T-helper 22 cell (primary cell): ENCODE results near the gene PLPP2.

Source experiments
- DNase-seq: peaks from one replicate; pipeline ENCODE4 v3.0.0-alpha.2; 2020; ENCODE audit warnings: low read depth

The PLPP2 gene

DNA sequence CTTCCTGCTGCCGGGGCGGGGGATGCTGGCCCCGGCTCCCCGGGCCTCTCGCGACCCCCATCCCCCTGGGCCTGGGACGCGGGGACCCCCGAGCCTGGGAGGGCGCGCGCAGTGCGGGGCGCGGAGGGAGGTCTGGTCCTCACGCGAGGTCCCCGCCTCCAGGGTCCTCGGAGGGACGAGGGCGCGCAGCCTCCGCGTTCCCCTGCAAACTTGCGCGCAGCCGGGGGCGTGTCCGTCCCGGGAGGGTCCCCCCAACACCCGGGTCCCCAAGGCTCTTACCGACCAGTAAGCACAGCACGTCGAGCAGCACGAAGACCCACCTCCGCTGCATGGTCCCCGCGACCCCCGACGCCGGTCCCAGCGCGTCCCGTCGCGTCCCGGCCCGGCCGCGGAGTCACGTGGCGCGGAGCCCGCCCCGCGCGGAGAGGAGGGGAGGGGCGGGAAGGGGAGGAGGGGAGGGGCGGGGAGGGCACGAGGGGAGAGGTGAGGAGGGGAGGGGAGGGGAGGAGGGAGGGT, at the start of gene PLPP2:
TSS of gene PLPP2 (minus strand) at position 398 of the 516 bp plus-strand sequence. CDS start at position 331, 67 bp downstream.
- DNase-seq: no peak

DNA sequence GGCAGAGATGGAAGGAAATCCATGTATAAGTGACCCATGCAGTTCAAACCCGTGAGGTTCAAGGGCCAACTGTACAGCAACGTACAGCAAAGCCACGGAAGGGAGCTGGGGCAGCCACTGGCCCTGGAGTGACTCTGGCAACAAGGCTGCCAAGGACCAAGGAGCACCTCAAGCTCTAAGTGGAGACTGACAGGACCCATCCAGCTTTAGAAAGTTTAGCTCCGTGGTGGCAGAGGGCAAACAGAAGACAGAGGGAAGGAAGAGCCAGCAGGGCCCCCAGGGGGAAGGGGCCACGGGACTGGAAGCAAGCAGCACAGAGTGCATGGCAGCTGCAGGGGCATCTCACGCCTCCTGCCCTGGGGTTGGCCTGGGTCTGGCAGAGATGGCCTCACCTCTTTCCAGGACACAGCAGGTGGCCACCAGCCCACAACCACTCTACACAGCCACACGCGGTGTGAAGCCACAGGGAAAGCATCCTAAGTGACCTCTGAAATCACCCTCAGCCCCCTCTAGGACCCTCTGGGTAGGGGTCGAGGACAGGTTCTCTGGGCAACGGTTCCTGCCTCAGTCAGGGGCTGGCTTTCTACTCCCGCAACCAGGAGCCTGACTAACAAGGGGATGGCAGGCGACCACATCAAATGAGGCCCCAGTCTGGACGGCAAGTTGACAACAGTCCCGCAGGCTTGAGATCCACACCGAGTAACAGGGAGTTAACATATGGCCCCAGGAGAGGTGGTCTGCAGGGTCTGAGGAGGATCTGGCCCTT, 49.6 kb upstream of the PLPP2 start:
- DNase-seq: no peak

DNA sequence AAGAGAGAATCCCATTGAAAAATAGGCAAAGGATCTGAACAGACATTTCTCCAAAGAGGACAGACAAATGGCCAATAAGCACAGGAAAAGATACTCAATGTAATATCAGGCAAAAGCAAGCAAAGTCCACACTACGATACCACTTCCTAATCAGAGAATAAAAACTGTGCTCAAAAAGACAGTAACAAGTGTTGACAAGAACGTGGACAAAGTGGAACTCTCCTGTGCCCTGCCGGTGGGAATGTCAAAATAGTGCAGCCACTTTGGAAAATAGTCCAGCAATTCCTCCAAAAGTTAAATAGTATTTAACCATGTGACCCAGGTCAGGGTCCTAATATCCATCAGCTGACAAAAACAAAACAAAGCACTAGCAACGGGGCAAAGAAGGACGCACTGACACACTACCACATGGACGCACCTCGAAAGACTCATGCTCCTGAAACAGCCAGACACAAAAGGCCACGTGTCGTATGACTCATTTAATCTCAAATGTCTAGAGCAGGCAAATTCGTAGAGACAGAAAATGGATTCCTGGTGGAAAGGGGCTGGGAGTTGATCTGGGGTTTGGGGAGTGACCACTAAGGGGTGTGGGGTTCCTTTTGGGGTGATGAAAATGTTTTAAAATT, 48.2 kb upstream of the PLPP2 start:
- no peak for DNase-seq

- no peak for DNase-seq
Observed at GRCh38 chr19:338421-338820, 47.2 kb upstream of the PLPP2 start.

GRCh38 chr19:336067-336614, 44.9 kb upstream of the PLPP2 start:
- no peak for DNase-seq

GRCh38 chr19:335486-336066, 44.4 kb upstream of the PLPP2 start:
- DNase-seq: no peak

- DNase-seq: no peak
Observed at GRCh38 chr19:335072-335471, 43.9 kb upstream of the PLPP2 start.

- DNase-seq: no peak
Observed at GRCh38 chr19:334296-335071, 43.3 kb upstream of the PLPP2 start.

DNA sequence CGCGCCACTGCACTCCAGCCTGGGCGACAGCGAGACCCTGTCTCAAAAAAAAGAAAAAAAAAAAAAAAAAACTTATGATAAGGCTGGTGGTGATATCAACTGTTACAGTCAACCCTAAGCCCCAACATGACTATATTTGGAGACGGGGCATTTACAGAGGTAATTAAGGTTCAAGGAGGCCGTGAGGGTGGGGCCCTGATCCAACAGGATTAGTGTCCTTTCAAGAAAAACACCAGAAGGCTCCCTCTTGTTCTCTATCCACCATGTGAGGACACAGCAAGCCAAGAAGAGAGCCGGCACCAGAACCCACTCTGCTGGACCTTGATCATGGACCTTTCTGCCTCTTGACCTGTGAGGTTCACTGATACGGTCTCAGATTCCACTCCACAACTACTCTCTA, 39.3 kb upstream of the PLPP2 start:
- no peak for DNase-seq

GRCh38 chr19:329876-330275, 38.7 kb upstream of the PLPP2 start:
- DNase-seq: no peak

- no peak for DNase-seq
Observed at GRCh38 chr19:328025-328505, 36.9 kb upstream of the PLPP2 start.

- DNase-seq: no peak
Observed at GRCh38 chr19:327291-328024, 36.3 kb upstream of the PLPP2 start.

DNA sequence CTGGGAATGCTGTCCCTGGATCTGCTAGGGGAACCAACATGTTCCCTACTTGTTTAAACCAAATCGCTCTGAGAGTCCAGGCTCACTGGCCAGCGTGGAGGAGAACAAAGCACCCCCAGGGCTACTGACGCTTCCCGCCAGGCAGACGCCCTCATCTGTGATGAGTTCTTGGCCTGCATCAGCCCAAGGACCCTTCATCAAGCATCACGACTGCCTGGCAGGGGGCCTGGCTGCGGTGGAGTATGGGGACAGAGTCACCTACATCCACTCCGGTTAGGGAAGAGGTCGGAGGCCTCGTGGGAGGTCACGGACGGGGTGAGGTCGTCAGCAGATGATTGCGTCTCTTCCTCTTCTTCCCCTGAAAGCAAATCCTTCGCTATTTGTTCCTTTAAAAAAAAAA, 35.7 kb upstream of the PLPP2 start:
- DNase-seq: no peak

DNA sequence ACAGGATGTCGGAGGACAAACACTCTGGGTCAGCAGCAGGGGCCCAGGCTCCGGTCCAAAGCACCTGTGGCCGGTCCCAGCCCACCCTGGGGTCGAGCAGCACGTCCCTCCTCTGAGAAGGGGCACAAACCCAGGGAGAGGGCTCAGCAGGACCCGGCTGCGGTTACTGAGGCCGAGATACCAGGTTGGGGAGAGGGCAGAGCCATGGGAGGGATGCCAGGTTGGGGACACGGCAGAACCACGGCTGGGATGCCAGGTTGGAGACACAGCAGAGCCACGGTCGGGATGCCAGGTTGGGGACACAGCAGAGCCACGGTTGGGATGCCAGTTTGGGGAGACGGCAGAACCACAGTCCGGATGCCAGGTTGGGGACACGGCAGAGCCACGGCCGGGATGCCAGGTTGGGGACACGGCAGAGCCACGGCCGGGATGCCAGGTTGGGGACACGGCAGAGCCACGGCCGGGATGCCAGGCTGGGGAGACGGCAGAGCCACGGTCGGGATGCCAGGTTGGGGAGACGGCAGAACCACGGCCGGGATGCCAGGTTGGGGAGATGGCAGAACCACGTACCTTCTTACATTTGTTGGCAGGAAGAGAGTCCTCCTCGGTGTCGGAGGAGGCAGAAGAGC, 34.8 kb upstream of the PLPP2 start:
- DNase-seq: no peak

DNA sequence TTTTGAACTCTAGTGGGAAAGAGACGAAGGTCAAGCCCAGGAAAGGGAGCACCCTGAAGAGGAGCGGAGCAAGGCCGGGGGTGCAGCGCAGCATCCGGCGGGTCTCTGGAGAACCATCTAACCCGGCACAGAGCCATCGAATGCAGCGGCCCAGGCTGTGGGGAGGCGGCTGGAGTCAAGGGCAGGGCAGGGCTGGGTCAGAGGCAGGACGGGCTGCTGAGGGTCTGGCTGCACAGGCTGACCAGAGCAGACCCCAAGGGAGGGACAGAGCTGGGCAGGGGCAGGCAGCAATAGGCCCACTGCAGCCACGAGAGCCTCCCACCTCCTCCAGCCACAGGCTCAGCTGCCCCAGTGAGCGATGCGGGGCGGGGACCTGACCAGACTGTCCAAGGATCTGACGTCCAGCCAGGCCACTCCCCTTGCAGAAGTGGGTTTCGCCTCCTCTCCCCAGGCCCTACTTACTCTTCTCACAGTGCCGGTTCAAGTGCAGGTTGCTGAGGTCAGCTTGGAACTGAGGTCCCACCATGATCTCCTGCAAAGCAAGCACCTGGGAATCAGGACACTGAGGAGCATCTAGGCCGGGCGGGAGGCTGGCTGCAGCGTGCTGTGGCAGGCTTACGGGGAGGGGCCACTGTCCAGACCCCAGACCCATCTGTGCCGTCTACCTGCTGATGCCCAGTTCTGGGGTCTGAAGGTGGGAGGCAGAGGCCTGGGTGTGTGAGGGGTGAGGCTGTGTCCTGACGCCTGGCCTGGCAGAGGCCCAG, 34.2 kb upstream of the PLPP2 start:
- DNase-seq: no peak

DNA sequence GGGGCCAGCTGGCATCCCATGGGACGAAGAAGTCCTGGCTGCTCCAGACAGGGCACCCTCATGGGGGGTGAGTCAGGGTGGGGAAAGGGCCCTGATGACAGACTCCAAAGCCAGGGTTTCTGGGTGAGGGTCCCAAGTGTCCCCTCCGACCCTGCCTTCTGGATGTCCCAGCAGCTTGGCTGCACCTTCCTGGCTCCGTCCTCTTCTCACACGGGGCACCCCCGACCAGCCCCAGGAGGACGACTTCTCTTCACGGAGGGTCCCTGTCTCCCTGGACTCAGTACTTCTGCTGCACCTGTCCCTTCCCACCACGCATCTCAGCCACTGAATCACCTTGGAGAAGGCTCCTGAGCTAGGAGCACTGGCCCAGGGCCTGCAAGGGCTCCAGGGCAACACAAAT, 33.5 kb upstream of the PLPP2 start:
- no peak for DNase-seq

DNA sequence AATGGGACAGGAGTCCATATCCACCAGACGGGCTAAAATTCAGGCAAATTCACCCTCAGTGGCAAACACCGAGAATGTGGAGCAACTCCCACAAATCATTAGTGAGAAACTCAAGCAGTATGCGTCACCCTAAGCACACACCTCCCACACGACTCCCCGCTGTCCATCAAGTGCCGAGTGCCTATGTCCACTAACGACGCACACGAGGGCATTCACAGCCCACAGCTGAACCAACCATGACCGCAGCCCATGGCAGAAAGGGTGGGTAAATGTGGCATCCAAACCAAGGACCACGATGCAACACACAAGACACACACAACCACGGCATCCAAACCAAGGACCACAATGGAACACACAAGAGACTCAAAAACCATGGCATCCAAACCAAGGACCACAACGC, 31.4 kb upstream of the PLPP2 start:
- DNase-seq: no peak

DNA sequence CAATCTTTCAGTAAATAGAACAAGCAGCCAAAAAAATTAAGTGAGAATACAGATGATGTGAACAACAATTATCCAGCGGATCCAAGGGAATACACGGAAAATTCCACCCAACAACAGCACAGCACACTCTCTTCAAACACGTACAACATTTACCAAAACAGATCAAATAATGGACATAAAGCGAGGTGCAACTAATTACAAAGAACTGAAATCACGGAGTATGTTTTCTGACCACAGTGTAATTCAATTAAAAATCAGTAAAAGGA, 27.2 kb upstream of the PLPP2 start:
- DNase-seq: no peak

DNA sequence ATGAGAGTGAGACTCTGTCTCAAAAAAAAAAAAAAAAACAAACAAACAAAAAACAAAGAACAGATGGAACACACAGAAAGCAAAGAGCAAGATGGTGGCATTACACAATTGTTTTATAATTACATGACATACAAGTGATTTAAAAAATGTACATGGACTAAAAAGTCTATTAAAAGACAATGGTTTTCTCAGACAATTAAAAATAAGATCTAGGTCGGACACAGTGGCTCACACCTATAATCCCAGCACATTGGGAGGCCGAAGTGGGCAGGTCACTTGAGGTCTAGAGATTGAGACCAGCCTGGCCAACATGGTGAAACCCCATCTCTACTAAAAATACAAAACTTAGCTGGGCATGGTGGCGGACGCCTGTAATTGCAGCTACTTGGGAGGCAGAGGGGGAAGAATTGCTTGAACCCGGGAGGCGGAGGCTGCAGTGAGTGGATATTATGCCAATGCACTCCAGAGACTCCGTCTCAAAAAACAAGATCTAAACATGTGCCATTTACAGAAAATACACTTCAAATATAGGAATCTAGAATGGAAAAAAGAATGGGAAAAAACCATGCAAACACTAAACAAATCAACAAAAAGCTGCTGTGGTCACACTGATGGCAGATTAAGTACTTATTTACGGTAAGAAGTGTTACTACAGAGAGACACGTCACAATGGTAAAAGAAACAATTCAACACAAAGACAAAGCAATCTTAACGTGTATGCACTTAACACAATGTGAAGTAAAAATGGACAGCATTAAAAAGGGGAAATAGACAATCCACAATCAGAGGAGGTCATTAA, 26.7 kb upstream of the PLPP2 start:
- DNase-seq: no peak

- DNase-seq: no peak
Observed at GRCh38 chr19:315811-316210, 24.6 kb upstream of the PLPP2 start.
